ENCODE measurements around the gene RNF6.
A peak's percentile ranks its signal among the peaks of the same experiment; 100 is the strongest.

RNF6 gene

DNA sequence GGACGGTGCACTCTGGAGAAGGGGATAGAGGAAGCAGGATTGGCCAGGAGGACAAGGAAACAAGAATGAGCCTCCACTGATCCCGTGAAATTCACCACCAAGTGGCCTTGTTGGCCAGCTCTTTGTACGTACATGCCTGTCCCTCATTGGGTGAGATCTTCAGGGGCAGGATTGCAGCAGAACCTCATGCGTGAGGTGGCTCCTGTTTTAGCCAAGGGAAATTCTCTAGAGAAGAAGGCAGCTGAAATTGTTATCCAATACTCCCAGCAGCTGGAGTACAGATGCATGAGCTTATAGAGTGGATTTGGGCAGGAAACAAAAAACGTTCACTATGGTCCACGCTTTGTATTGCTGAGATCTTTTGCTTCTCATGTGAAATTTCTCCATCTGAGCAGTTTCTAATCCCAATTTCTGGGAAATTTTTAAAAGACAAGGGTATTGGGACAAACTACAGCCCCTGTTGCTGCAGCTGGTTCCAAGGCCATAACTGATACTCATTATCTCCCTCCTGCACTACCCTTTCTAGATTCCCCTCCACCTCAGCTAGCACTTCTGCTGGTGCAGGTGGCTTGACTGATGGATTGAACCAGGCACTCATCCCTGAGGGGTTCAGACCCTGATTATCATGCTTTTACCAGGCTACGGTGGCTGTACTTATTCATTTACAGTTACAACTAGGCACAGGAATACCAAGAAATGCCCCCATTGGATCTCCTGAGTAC is 3.9 kb upstream of the RNF6 start:
- DNase-seq (ENCODE audit: low read depth in 2 of 2) = no peak

DNA sequence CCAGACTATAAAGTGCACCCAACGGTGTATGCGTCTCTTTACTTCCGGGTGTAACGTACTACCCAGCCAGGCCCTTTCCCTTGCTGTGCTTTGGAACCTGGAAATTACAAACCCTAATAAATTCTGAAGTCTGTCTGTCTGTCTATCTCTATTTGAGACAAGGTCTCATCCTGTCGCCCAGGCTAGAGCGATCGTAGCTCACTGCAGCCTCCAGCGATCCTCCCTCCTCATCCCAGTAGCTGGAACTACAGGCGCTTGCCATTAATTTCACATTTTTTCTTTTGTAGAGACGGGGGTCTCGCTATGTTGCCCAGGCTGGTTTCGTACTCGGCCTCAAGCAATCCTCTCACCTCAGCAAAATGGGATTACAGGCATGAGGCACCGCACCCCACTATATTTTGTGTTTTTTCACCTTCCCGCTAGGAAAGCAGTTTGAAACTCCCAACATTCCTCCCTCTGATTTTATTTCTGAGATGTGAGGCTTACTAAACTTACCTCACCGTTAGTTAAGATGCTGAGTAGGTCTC is 469 bp upstream of the RNF6 start:
- no peak for DNase-seq (ENCODE audit: low read depth in 2 of 2)

DNA sequence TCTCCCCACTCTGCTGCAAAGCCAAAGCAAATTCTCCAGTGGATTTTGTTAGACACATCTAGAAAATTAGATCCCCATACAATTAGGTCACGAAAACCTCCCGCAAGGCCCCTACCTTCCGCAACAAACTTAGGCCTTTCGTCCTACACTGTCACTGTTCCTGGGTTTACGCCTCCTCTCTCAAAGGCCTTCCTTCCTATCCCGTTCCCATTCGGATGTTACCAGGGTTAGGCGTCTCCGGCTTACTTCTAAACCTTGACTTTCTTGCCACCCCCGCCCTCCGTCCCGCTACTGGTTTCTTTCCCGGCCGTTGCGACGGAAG is 754 bp downstream of the RNF6 start:
- no peak for DNase-seq (ENCODE audit: low read depth in 2 of 2)

GRCh38 chr13:26220575-26220974 is 1.5 kb downstream of the RNF6 start:
- DNase-seq (ENCODE audit: low read depth in 2 of 2) = no peak

- DNase-seq (ENCODE audit: low read depth in 2 of 2) = no peak
Observed at GRCh38 chr13:26219726-26220125, 2.4 kb downstream of the RNF6 start.

GRCh38 chr13:26216042-26216441 is 6.1 kb downstream of the RNF6 start:
- DNase-seq (ENCODE audit: low read depth in 2 of 2) = no peak

- DNase-seq (ENCODE audit: low read depth in 2 of 2) = no peak
Observed at GRCh38 chr13:26213982-26214381, 8.1 kb downstream of the RNF6 start.

GRCh38 chr13:26213345-26213744 is 8.8 kb downstream of the RNF6 start:
- no peak for DNase-seq (ENCODE audit: low read depth in 2 of 2)

- no peak for DNase-seq (ENCODE audit: low read depth in 2 of 2)
Observed at GRCh38 chr13:26208287-26208686, 13.8 kb downstream of the RNF6 start.

DNA sequence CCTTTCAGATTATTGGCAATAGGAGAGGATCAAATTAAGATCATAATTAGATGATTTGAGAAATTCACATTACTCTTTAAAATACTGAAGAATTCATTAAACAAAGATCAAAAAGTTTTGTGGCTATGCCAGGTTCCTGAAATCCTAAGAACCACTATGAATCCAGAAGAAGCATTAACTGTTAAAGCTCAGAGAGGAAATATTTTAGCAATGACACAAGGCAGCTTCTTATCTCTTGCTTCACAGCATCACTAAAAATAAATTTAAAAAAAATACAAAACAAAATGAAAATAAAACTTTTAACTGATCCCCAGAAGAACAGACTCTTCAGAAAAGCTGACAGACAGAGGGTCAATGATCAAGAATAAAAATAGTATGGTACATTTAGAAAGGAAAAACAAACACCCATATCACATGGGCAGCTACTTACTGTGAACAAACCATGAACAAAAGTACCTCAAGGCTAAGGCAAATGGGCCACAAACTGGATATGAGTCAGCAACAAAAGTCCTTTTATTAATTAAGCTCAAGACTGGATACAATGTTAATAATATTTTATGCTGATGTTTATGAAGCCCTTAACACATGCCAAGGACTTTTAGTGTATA is 19.6 kb downstream of the RNF6 start:
- no peak for DNase-seq (ENCODE audit: low read depth in 2 of 2)

GRCh38 chr13:26200811-26201210 is 21.3 kb downstream of the RNF6 start:
- DNase-seq (ENCODE audit: low read depth in 2 of 2) = no peak

DNA sequence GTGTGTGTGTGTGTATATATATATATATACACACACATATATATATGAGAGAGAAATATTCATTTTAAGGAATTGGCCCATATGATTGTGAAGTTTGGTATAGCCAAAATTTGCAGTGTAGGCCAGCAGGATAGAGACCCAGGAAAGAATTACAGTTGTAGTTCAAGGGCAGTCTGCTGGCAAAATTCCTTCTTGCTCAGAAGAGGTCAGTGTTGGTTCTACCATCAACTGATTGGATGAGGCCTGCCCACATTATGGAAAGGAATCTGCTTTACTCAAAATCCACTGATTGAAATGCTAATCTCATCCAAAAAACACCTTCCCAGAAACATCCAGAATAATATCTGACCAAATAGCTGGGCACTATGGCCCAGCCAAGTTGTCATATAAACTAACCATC is 24.0 kb downstream of the RNF6 start:
- DNase-seq (ENCODE audit: low read depth in 2 of 2) = no peak

DNA sequence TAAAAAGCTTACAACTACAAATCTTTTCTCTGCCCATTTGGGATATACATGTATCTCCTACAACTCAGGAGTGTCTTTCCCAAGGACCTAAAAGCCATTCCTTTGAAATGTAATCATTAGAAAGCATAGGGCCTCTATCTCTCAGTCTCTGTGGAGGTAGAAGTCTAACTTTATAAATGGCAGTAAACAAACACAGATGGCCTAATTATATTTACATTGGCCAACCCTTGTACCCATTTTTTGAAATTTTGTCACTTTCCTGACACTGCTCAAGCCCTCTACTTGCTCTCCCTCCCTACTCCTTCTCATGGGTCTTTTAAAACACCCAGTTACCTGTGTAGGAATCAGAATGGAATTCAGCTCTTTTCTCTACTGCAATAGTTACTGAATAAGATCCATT is 24.8 kb downstream of the RNF6 start:
- no peak for DNase-seq (ENCODE audit: low read depth in 2 of 2)

GRCh38 chr13:26186995-26187394 is 35.1 kb downstream of the RNF6 start:
- DNase-seq (ENCODE audit: low read depth in 2 of 2) = no peak

DNA sequence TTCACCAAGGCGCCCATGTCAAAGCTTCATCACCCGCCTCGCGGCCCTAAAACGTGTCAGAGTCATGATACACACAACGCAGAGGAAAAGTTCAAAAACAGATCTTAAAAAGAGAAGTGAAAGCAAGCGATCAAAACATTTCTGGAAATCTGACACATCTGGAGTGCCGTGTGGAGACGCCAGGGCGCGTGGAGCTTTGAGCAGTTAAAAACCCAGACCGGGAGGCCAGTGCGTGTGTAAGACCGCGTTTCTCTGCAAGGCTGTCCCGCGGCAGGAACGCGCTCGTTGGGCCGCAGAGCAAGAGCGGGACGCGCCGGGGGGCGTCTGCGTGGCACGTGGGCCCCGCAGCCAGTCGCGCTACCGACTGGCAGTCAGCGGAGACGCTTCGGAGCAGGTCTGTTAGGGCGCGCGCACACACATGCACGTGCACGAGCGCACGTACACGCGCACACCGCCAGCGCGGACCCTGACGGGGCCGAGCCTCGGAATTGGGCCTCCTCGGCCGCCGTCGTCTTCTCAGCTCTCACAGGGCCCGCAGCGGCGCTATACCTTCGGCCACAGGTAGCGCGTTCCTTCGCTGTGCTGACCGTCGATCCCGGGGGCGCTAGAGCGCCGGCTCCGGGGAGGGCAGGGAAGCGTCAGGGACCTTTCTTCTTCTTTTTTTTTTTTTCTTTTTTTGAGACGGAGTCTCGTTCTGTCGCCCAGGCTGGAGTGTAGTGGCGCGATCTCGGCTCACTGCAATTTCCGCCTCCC is 35.8 kb downstream of the RNF6 start:
- peak; percentile 81 to 86 for DNase-seq (ENCODE audit: low read depth in 2 of 2)

DNA sequence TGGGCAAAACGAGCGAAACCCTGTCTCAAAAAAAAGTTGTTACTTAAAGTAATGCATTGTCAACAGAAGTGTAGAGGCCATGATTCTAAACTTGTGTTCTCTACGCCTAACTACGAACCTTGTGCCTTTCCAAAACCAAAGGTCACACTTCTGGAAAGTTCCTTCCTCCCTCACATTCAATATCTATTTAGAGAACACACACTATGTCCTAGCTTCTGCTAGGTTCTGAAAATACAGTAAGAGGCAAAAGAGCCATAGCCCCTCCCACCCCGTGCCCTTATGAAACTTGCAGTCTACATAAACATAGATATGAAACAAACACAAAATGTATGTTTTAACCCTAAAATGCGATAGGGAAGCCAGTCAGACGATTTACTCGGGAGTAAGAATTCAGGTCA is 36.4 kb downstream of the RNF6 start:
- DNase-seq (ENCODE audit: low read depth in 2 of 2) = no peak

- peak; percentile 38 to 46 for DNase-seq (ENCODE audit: low read depth in 2 of 2)
Observed at GRCh38 chr13:26184791-26185250, 37.3 kb downstream of the RNF6 start.

DNA sequence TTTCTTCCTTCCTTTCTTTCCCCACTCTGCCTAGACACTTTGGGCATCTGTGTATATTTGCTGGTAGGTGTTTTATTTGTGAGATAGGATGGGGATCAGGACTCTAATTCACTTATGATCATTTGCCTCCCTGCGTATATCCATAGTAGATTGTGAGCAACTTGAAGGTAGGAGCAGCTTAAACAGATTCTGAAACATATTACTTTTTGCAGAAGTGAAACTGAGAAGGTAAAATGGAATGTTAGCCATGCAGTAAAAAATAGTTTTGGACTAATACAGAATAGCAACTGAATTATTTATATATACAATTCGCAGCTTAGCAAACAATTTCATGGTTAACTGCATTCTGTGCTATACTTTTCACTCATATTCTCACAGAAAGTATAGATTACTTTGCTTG is 38.7 kb downstream of the RNF6 start:
- no peak for DNase-seq (ENCODE audit: low read depth in 2 of 2)

DNA sequence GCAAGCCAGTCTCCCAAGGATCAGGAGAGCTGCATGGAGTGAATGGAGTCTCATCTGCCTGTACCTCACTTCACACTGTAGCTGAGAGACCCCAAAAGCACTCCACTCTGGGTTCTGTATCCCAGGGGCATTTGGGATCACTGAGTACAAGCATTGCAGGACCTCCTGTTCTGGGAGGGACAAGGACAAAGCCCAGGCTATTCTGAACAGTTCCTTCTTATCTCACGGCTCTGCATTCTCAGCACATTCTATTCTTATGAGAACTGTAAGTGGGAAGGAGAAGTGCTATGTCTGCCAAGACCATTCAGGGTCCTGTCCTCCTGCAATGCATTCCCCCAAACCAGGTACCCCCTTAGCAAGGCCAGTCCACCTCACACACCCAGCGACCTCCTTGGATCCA is 42.8 kb downstream of the RNF6 start:
- DNase-seq (ENCODE audit: low read depth in 2 of 2) = no peak

DNA sequence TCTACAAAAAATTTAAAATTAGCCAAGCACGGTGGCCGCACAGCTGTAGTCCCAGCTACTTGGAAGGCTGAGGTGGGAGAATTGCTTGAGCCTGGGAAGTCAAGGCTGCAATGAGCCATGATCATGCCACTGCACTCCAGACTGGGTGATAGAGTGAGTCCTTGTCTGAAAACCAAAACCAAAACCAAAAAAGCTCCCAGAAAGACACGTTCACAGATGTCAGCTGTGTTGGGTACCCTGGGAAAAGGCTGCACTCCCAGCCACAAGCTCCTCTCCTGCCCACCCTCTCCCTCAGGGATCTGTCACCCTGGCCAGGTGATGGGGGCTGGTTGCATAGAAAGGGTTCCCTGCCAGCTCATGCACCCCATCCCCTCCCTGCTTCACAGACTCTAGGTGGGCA is 53.3 kb downstream of the RNF6 start:
- DNase-seq (ENCODE audit: low read depth in 2 of 2) = no peak

DNA sequence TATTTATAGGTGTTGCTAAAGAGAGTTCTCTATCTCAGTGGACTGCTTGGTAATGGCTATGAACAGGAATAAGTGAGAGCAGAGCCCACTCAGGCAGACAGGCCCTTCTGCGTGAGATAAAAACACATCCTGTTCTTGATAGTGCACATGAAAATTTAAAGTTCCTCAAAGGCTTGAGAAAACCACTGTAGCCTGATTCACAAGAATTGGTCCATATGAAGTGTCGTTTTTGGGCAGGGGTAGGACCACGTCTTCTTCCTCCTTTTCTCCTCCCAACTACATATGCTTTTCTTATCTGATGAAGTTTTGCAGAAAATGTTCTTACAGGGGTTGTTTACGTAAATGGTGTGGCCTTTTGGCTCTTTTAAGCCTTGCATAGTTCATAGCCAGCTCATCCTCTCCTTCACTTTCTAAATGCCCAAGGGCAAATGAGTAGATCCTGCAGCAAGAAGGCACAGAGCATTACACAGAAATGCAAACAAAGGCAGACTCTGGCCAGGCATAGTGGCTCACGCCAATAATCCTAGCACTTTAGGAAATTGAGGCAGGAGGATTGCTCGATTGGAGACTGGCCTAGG is 53.8 kb downstream of the RNF6 start:
- DNase-seq (ENCODE audit: low read depth in 2 of 2) = no peak

DNA sequence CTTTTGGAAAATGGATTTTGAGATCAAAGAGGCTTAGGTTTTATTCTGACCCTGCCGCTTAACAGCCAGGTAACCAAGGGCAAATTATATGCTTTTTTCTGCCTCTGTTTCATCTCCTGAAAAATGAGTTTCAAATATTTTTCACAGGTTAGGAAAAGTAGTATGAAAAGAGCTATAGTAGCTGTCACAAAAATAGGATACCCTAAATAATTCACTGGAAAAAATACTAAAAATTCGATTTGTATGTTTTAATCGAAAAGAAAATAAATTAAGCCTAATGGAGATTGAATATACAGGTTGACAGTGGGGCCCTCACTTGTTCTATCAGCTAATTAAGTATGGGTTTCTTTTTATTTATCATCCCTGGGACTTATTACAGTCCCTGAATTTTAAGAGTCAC is 58.3 kb downstream of the RNF6 start:
- no peak for DNase-seq (ENCODE audit: low read depth in 2 of 2)
